AG09309 (cell line): ENCODE results near the gene TMED6.

Experiments used
- DNase-seq: peaks from one replicate; pipeline ENCODE4 v3.0.0-alpha.2; 2010; ENCODE audit warnings: low read depth
- H3K4me3 ChIP-seq: 2 replicates; pipeline ENCODE4 v1.5.1; 2011; ENCODE audit warnings: mild to moderate bottlenecking, low read depth, low read length, moderate library complexity; ENCODE audit not compliant: control insufficient read depth
- CTCF ChIP-seq: IDR thresholded peaks from 2 replicates; pipeline ENCODE4 v1.5.1; 2011; ENCODE audit warnings: mild to moderate bottlenecking, low read depth, low read length, inconsistent platforms; ENCODE audit not compliant: insufficient read depth, control insufficient read depth; ENCODE audit errors: missing control alignments

TMED6 gene

GRCh38 chr16:69393898-69394849 lies 42.6 kb upstream of the TMED6 start:
- no peak overlapping the region for H3K4me3 ChIP-seq
- TF ChIP-seq CTCF: no peak
- no peak for DNase-seq

GRCh38 chr16:69386596-69386995 lies 35.0 kb upstream of the TMED6 start:
- TF ChIP-seq CTCF: no peak
- no peak for DNase-seq
- H3K4me3 ChIP-seq: no peak overlapping the region

GRCh38 chr16:69384974-69385373 lies 33.4 kb upstream of the TMED6 start:
- DNase-seq: no peak
- no peak for TF ChIP-seq CTCF
- peak overlapping the region; percentile 51 for H3K4me3 ChIP-seq

- no peak for DNase-seq
- no peak overlapping the region for H3K4me3 ChIP-seq
- no peak for TF ChIP-seq CTCF
Observed at GRCh38 chr16:69382421-69382820, 30.8 kb upstream of the TMED6 start.

GRCh38 chr16:69381231-69381630 lies 29.6 kb upstream of the TMED6 start:
- TF ChIP-seq CTCF: no peak
- DNase-seq: no peak
- no peak overlapping the region for H3K4me3 ChIP-seq

GRCh38 chr16:69378760-69379159 lies 27.2 kb upstream of the TMED6 start:
- no peak for TF ChIP-seq CTCF

More at GRCh38 chr16:69378760-69379159, 27.2 kb upstream of the TMED6 start:
- no peak for DNase-seq
- H3K4me3 ChIP-seq: no peak overlapping the region
